Smooth muscle cell (in vitro differentiated cells): ENCODE results near the gene PPFIBP1. TPM values are rescaled to one million over a fixed set of nuclear protein-coding genes. Genes with fewer than 3 reads are reported as not detected.

Source experiments
- DNase-seq: peaks from one replicate; lab custom pipeline; 2025; ENCODE audit not compliant: unreplicated experiment; lab: John Stamatoyannopoulos, UW
- H2AFZ ChIP-seq: fragments of 200-600 bp; sonication (generic); 2 replicates; pipeline ENCODE4 v1.6.0; 2016; ENCODE audit warnings: antibody characterized with exemption, low read depth, mild to moderate bottlenecking
- H3F3A ChIP-seq: fragments of 200-600 bp; sonication (generic); 2 replicates; pipeline ENCODE4 v1.6.0; 2017; ENCODE audit warnings: antibody characterized with exemption, low read depth
- H3K27ac ChIP-seq: fragments of 200-600 bp; sonication (generic); 2 replicates; pipeline ENCODE4 v1.5.1; 2016; ENCODE audit warnings: low read depth, mild to moderate bottlenecking
- H3K27me3 ChIP-seq: fragments of 200-600 bp; sonication (generic); 2 replicates; pipeline ENCODE4 v1.6.1; 2016; ENCODE audit warnings: low read depth, mild to moderate bottlenecking
- H3K36me3 ChIP-seq: fragments of 200-600 bp; sonication (generic); 2 replicates; pipeline ENCODE4 v1.5.1; 2016; ENCODE audit warnings: low read depth
- H3K4me1 ChIP-seq: fragments of 200-600 bp; sonication (generic); 2 replicates; pipeline ENCODE4 v1.5.1; 2016; ENCODE audit warnings: low read depth
- H3K4me2 ChIP-seq: fragments of 200-600 bp; sonication (generic); 2 replicates; pipeline ENCODE4 v1.6.0; 2016; ENCODE audit warnings: mild to moderate bottlenecking
- H3K4me3 ChIP-seq: fragments of 200-600 bp; sonication (generic); 2 replicates; pipeline ENCODE4 v1.5.1; 2016; ENCODE audit warnings: mild to moderate bottlenecking
- H3K79me2 ChIP-seq: fragments of 200-600 bp; sonication (generic); 2 replicates; pipeline ENCODE4 v1.6.0; 2016; ENCODE audit warnings: low read depth, mild to moderate bottlenecking
- H3K9ac ChIP-seq: fragments of 200-600 bp; sonication (generic); 2 replicates; pipeline ENCODE4 v1.6.0; 2016; ENCODE audit warnings: low read depth
- H3K9me3 ChIP-seq: fragments of 200-600 bp; sonication (generic); replicated peaks from 2 replicates; pipeline ENCODE4 v1.5.1; 2016; ENCODE audit warnings: low read depth
- H4K20me1 ChIP-seq: fragments of 200-600 bp; sonication (generic); 2 replicates; pipeline ENCODE4 v1.6.0; 2016; ENCODE audit warnings: low read depth
- CTCF ChIP-seq: fragments of 200-600 bp; sonication (generic); IDR thresholded peaks from 2 replicates; pipeline ENCODE4 v1.5.1; 2017; ENCODE audit warnings: borderline replicate concordance, mild to moderate bottlenecking, antibody characterized with exemption; ENCODE audit not compliant: insufficient read depth, poor library complexity, severe bottlenecking
- WGBS: methylation state at CpG from one replicate; pipeline ENCODE4 v1.1.7; 2016; ENCODE audit warnings: low lambda C conversion rate; 5-methylcytosine and 5-hydroxymethylcytosine counted together
- polyA plus RNA-seq: library from polyadenylated mRNA; unstranded; fragments of >200 nt; fragmentation: Nextera tagmentation; extraction: Ambion mirVana; gene quantifications from 2 replicates; pipeline ENCODE4 v1.2.1, GENCODE V29; 2016
- total RNA-seq: library from RNA; depleted of rRNA; stranded (reverse); fragments of >200 nt; gene quantifications from 2 replicates; pipeline ENCODE4 v1.2.3, GENCODE V29; 2014

Gene PPFIBP1
- total and polyA plus RNA-seq, 2 experiments from 2014 or later = 45.7 to 150 TPM

DNA sequence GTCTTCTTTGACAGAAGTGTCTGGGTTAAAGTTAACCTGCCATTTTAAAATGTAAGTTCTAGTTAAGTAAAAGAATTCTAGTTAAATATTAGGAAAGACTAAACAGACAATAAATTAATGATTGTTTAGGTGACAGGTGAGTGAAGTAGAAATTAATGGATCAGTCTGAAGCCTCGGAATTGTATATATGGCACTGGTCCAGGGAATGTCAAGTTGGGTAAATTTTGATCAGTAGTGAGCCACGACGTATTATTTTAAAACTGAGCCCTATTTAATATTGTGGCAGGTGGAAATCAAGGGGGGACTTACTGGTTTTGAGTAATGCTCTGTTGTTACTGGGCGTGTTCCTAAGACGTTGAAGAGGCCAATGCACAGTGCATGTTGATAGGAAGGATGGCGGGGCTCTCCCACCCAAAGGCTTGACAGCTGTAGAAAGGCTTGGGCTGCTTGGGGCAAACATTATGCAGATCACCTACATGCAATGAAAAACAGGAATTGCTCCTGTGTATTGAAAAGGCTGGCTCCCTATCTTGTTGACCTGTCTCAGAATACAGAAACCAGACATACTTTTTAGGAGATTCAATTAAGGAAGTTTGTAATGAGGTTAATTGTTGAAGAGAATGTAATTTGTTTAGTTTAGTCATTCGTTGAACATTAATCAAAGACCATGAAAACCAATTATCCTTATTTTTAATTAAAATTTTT, 5.9 kb upstream of the PPFIBP1 start:
- H2AFZ ChIP-seq = no peak overlapping the region
- peak overlapping the region; percentile 79 for H3K27ac ChIP-seq
- no peaks in the 10 kb centered on the region for H4K20me1 ChIP-seq
- no peak overlapping the region for H3K4me3 ChIP-seq
- no peak for TF ChIP-seq CTCF
- no peaks in the 10 kb centered on the region for H3K79me2 ChIP-seq
- H3K36me3 ChIP-seq = no peaks in the 10 kb centered on the region
- 70% methylated on average over 7 of the region's 7 CpGs for WGBS
- H3K9me3 ChIP-seq = no peaks in the 10 kb centered on the region
- no peaks in the 10 kb centered on the region for H3K27me3 ChIP-seq
- H3K4me2 ChIP-seq = peak overlapping the region; percentile 17
- peaks cover 9% of the 10 kb centered on the region for H3F3A ChIP-seq
- no peak overlapping the region for H3K9ac ChIP-seq
- peaks cover 12% of the 10 kb centered on the region for H3K4me1 ChIP-seq
- no peak for DNase-seq

DNA sequence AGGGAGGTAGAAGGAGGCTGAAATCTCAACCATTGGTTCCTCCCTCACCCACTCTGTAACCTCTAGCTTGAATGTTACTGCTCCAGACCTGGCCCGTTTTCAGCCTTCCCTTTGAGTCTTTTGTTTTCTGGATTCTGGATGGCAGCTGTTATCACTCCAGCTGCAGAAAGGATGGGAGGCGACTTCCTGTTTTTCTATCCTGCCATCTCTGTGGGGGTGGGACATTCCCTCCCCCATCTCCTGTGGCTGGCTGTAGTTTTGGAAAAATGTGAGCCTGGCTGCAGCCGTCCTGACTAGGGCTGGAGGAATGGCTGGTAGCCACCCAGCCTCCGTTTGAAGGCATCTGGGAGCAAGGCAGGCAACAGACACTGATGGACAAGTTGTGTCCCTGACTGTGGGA, 2.9 kb upstream of the PPFIBP1 start:
- peak overlapping the region; percentile 23 for H2AFZ ChIP-seq
- peaks cover 10% of the 10 kb centered on the region for H3F3A ChIP-seq
- no peaks in the 10 kb centered on the region for H3K36me3 ChIP-seq
- no peak for TF ChIP-seq CTCF
- peak overlapping the region; percentile 93 for H3K27ac ChIP-seq
- peaks cover 19% of the 10 kb centered on the region for H3K79me2 ChIP-seq
- peak overlapping the region; percentile 40 for H3K4me2 ChIP-seq
- H3K4me3 ChIP-seq = no peak overlapping the region
- peaks cover 21% of the 10 kb centered on the region for H3K4me1 ChIP-seq
- H3K27me3 ChIP-seq = no peaks in the 10 kb centered on the region
- H3K9me3 ChIP-seq = no peaks in the 10 kb centered on the region
- WGBS = 11% methylated on average over 4 of the region's 4 CpGs
- DNase-seq = no peak
- no peak overlapping the region for H3K9ac ChIP-seq
- H4K20me1 ChIP-seq = peaks cover 13% of the 10 kb centered on the region

GRCh38 chr12:27521981-27522380, 2.0 kb upstream of the PPFIBP1 start:
- no peak for TF ChIP-seq CTCF
- Histone ChIP-seq H3F3A (peaks cover 10% of the 10 kb centered on the region), H3K9ac (no peak overlapping the region), H3K27ac (peak overlapping the region; percentile 93), H3K4me3 (no peak overlapping the region), H3K36me3 (no peaks in the 10 kb centered on the region), H2AFZ (no peak overlapping the region), H3K4me2 (no peak overlapping the region), H3K4me1 (peaks cover 25% of the 10 kb centered on the region), H3K27me3 (no peaks in the 10 kb centered on the region), H4K20me1 (peaks cover 22% of the 10 kb centered on the region), H3K9me3 (no peaks in the 10 kb centered on the region), H3K79me2 (peaks cover 29% of the 10 kb centered on the region)
- DNase-seq = no peak
- WGBS = 76% methylated on average over 4 of the region's 4 CpGs

- H3K79me2 ChIP-seq = peaks cover 42% of the 10 kb centered on the region
Measured at GRCh38 chr12:27523305-27523641, 733 bp upstream of the PPFIBP1 start.

More at GRCh38 chr12:27523305-27523641, 733 bp upstream of the PPFIBP1 start:
- peaks cover 35% of the 10 kb centered on the region for H4K20me1 ChIP-seq
- H2AFZ ChIP-seq = peak overlapping the region; percentile 57
- WGBS = 2% methylated on average over 6 of the region's 6 CpGs
- H3K9me3 ChIP-seq = no peaks in the 10 kb centered on the region
- H3K27me3 ChIP-seq = no peaks in the 10 kb centered on the region
- peak overlapping the region; percentile 87 for H3K4me2 ChIP-seq
- H3K4me1 ChIP-seq = peaks cover 25% of the 10 kb centered on the region
- no peaks in the 10 kb centered on the region for H3K36me3 ChIP-seq
- TF ChIP-seq CTCF = no peak
- H3F3A ChIP-seq = peaks cover 10% of the 10 kb centered on the region
- H3K9ac ChIP-seq = peak overlapping the region; percentile 72
- no peak for DNase-seq
- peak overlapping the region; percentile 96 for H3K4me3 ChIP-seq
- H3K27ac ChIP-seq = peak overlapping the region; percentile 93
